HG03442 (cell line): ENCODE data around the gene NPIPA1.
"Not testable (repeated sequence)": the region's sequence is repeated elsewhere in the genome, so short reads cannot be mapped to it uniquely, and the experiment has no call there.

Source experiments
- ATAC-seq: cut with Tn5 transposase; IDR thresholded peaks from one replicate; pipeline ENCODE4 v1.9.1; 2021; ENCODE audit warnings: mild to moderate bottlenecking, moderate library complexity; ENCODE audit not compliant: unreplicated experiment

The NPIPA1 gene

GRCh38 chr16:14975418-14976194 lies 38.4 kb downstream of the NPIPA1 start:
- not testable (repeated sequence) for ATAC-seq

- ATAC-seq = not testable (repeated sequence)
Observed at GRCh38 chr16:14976971-14977736, 39.9 kb downstream of the NPIPA1 start.

- ATAC-seq = not testable (repeated sequence)
Observed at GRCh38 chr16:14978281-14978680, 41.0 kb downstream of the NPIPA1 start.

GRCh38 chr16:14978908-14979307 lies 41.7 kb downstream of the NPIPA1 start:
- ATAC-seq = not testable (repeated sequence)

GRCh38 chr16:14981234-14981633 lies 44.0 kb downstream of the NPIPA1 start:
- not testable (repeated sequence) for ATAC-seq

GRCh38 chr16:14982521-14982920 lies 45.3 kb downstream of the NPIPA1 start:
- ATAC-seq = not testable (repeated sequence)

- ATAC-seq = not testable (repeated sequence)
Observed at GRCh38 chr16:14988092-14988491, 50.8 kb downstream of the NPIPA1 start.

- ATAC-seq = not testable (repeated sequence)
Observed at GRCh38 chr16:14988661-14989191, 51.5 kb downstream of the NPIPA1 start.

GRCh38 chr16:14989291-14990281 lies 52.3 kb downstream of the NPIPA1 start:
- ATAC-seq = not testable (repeated sequence)

GRCh38 chr16:14993277-14994151 lies 56.3 kb downstream of the NPIPA1 start:
- ATAC-seq = not testable (repeated sequence)

- not testable (repeated sequence) for ATAC-seq
Observed at GRCh38 chr16:14996702-14997101, 59.5 kb downstream of the NPIPA1 start.

- ATAC-seq = not testable (repeated sequence)
Observed at GRCh38 chr16:14998300-14998699, 61.1 kb downstream of the NPIPA1 start.

- ATAC-seq = not testable (repeated sequence)
Observed at GRCh38 chr16:14999845-15000244, 62.6 kb downstream of the NPIPA1 start.
